ENCODE results near the gene BANF2. TPM values are rescaled to one million over a fixed set of nuclear protein-coding genes. Genes with fewer than 3 reads are reported as not detected.

Gene BANF2
- total RNA-seq, 1 experiment from 2014 or later, result not detected

DNA sequence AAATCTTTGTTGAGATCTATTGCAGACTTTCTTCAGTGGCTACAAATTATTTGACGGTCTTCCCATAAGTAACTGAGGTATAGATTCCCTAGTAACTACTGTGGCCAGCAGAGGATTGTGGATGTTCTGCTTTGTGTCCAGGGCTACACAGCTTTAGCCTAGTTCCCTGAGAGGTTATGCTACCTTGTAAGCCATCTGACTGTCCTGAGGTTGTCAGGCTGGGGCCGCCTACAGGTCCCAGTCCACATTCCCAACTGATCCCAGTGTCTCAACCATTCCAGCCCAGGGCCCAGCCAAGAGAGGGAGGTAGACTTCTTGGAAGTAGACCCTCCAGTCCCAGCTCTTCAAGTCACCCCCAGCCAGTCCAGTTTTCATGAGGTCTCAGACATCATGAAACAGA lies 57.7 kb downstream of the BANF2 start:
- intact Hi-C loops (cut with micrococcal nuclease; ENCODE audit: unreplicated experiment), result no loop called here
- no peak overlapping the region for H3K4me3 ChIP-seq (ENCODE audit: low read depth, low read length, poor library complexity, severe bottlenecking)
- no peak for TF ChIP-seq CTCF (conservative IDR thresholded peaks at IDR 0.05; ENCODE audit: low read depth, low read length)
- TF ChIP-seq EZH2 (IDR thresholded peaks at IDR 0.05; ENCODE audit: borderline replicate concordance, low read depth, low read length, poor library complexity, severe bottlenecking), result no peak
- no peak overlapping the region for H3K27ac ChIP-seq (ENCODE audit: low read depth, low read length, poor library complexity, severe bottlenecking)
- ChIA-PET CTCF (no interaction called here), POLR2A (ENCODE audit: low non-redundant PET) (no interaction called here)
- no TSS peak for BruUV-seq (replicated peaks)
- no peak for DNase-seq (ENCODE audit: low spot score)
- peaks cover 18% of the 10 kb centered on the region for H3K27me3 ChIP-seq (replicated peaks; ENCODE audit: insufficient read depth, low read depth, low read length, poor library complexity)
- no peaks in the 10 kb centered on the region for H3K36me3 ChIP-seq (ENCODE audit: insufficient read depth, low read length, poor library complexity, severe bottlenecking)
- H3K4me1 ChIP-seq (ENCODE audit: insufficient read depth, low read length, poor library complexity, severe bottlenecking), result no peaks in the 10 kb centered on the region
- H3K9me3 ChIP-seq (ENCODE audit: low read depth, low read length, poor library complexity, severe bottlenecking), result no peaks in the 10 kb centered on the region

DNA sequence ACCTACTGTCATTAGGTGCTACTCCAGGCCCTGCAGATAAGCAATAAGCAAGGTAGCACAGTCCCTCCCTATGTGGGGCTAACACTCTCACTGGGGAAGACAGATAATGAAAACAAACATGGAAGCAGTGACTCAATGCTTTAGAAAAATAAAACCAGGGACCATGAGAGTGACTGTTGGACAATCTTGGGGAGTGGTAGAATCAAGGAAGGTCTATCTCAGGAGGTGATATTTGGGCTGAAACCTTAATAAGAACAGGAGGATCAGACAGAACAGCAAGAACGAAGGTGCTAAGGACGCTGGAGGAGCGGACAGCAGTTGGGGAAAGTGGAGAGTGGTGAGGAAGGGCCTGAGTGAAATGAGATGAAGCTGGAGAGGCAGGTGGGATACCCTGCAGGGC lies 58.2 kb downstream of the BANF2 start:
- intact Hi-C loops (cut with micrococcal nuclease; ENCODE audit: unreplicated experiment), result no loop called here
- Histone ChIP-seq H3K36me3 (ENCODE audit: insufficient read depth, low read length, poor library complexity, severe bottlenecking) (no peaks in the 10 kb centered on the region), H3K27ac (ENCODE audit: low read depth, low read length, poor library complexity, severe bottlenecking) (no peak overlapping the region), H3K4me3 (ENCODE audit: low read depth, low read length, poor library complexity, severe bottlenecking) (no peak overlapping the region), H3K4me1 (ENCODE audit: insufficient read depth, low read length, poor library complexity, severe bottlenecking) (no peaks in the 10 kb centered on the region), H3K27me3 (replicated peaks; ENCODE audit: insufficient read depth, low read depth, low read length, poor library complexity) (peaks cover 13% of the 10 kb centered on the region), H3K9me3 (ENCODE audit: low read depth, low read length, poor library complexity, severe bottlenecking) (no peaks in the 10 kb centered on the region)
- ChIA-PET POLR2A (ENCODE audit: low non-redundant PET) (no interaction called here), CTCF (no interaction called here)
- DNase-seq (ENCODE audit: low spot score), result no peak
- BruUV-seq (replicated peaks), result no TSS peak
- no peak for TF ChIP-seq CTCF (conservative IDR thresholded peaks at IDR 0.05; ENCODE audit: low read depth, low read length)
- TF ChIP-seq EZH2 (IDR thresholded peaks at IDR 0.05; ENCODE audit: borderline replicate concordance, low read depth, low read length, poor library complexity, severe bottlenecking), result no peak

DNA sequence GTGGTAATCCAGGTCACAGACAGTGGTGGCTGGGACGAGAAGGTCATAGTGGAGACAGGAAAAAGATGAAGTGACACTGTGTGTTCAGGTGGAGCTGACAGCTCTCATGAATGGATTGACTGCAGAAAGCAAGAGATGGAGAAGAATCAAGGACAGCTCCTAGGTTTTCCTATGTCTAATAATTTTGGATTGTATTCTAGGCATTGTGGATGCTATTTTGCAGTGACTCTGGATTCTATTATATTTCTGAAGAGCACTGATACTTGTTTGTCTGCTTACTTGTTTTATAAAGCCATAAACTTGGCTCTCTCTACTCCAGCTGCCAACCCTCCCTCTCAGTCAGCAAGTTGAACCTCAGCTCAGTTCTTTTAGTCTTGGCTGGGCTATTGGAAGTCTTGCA lies 58.7 kb downstream of the BANF2 start:
- CTCF ChIA-PET, result no interaction called here
- POLR2A ChIA-PET (ENCODE audit: low non-redundant PET), result no interaction called here
- Histone ChIP-seq H3K27me3 (replicated peaks; ENCODE audit: insufficient read depth, low read depth, low read length, poor library complexity) (peaks cover 8% of the 10 kb centered on the region), H3K27ac (ENCODE audit: low read depth, low read length, poor library complexity, severe bottlenecking) (no peak overlapping the region), H3K36me3 (ENCODE audit: insufficient read depth, low read length, poor library complexity, severe bottlenecking) (no peaks in the 10 kb centered on the region), H3K4me1 (ENCODE audit: insufficient read depth, low read length, poor library complexity, severe bottlenecking) (no peaks in the 10 kb centered on the region), H3K4me3 (ENCODE audit: low read depth, low read length, poor library complexity, severe bottlenecking) (no peak overlapping the region), H3K9me3 (ENCODE audit: low read depth, low read length, poor library complexity, severe bottlenecking) (no peaks in the 10 kb centered on the region)
- no TSS peak for BruUV-seq (replicated peaks)
- intact Hi-C loops (cut with micrococcal nuclease; ENCODE audit: unreplicated experiment), result no loop called here
- no peak for TF ChIP-seq EZH2 (IDR thresholded peaks at IDR 0.05; ENCODE audit: borderline replicate concordance, low read depth, low read length, poor library complexity, severe bottlenecking)
- TF ChIP-seq CTCF (conservative IDR thresholded peaks at IDR 0.05; ENCODE audit: low read depth, low read length), result no peak
- DNase-seq (ENCODE audit: low spot score), result no peak
